Mesenchymal stem cell (in vitro differentiated cells and primary cell): ENCODE measurements around the gene MRTO4.

Source experiments
- DNase-seq: peaks from one replicate; pipeline ENCODE4 v3.0.0-alpha.2; 2013
- H2AFZ ChIP-seq: one replicate; pipeline ENCODE4 v1.6.1; 2013; ENCODE audit warnings: low read depth, mild to moderate bottlenecking, control low read depth, inconsistent platforms, low read length, moderate library complexity
- H2AK5ac ChIP-seq: 2 replicates; pipeline ENCODE4 v1.6.1; 2013; ENCODE audit warnings: low read length, moderate library complexity, mild to moderate bottlenecking, inconsistent platforms; ENCODE audit not compliant: severe bottlenecking
- H2BK120ac ChIP-seq: one replicate; pipeline ENCODE4 v1.6.1; 2013; ENCODE audit warnings: low read depth, mild to moderate bottlenecking, inconsistent platforms, low read length, moderate library complexity
- H2BK12ac ChIP-seq, 2 experiments: one replicate each; pipeline ENCODE4 v1.6.1; 2013; ENCODE audit warnings: inconsistent platforms in 2 of 2, low read length in 2 of 2, mild to moderate bottlenecking in 2 of 2, moderate library complexity in 2 of 2, control low read depth in 1 of 2
- H2BK15ac ChIP-seq: one replicate; pipeline ENCODE4 v1.6.1; 2013; ENCODE audit warnings: mild to moderate bottlenecking, low read depth, inconsistent platforms; ENCODE audit not compliant: poor library complexity, severe bottlenecking
- H2BK5ac ChIP-seq: 2 replicates; pipeline ENCODE4 v1.6.1; 2013; ENCODE audit warnings: low read depth, mild to moderate bottlenecking, low read length, control low read depth, inconsistent platforms; ENCODE audit not compliant: poor library complexity, severe bottlenecking
- H3K14ac ChIP-seq, 2 experiments: one replicate each; pipeline ENCODE4 v1.6.1; 2013; ENCODE audit warnings: inconsistent platforms in 2 of 2, low read length in 2 of 2, control low read depth in 1 of 2, mild to moderate bottlenecking in 1 of 2, moderate library complexity in 1 of 2
- H3K18ac ChIP-seq, 2 experiments: one replicate each; pipeline ENCODE4 v1.6.1; 2013; ENCODE audit warnings: inconsistent platforms in 2 of 2, low read length in 2 of 2, control low read depth in 1 of 2, low read depth in 1 of 2, mild to moderate bottlenecking in 1 of 2
- H3K23ac ChIP-seq, 2 experiments: one replicate each; pipeline ENCODE4 v1.6.1; 2013; ENCODE audit warnings: inconsistent platforms in 2 of 2, low read length in 2 of 2, mild to moderate bottlenecking in 2 of 2, moderate library complexity in 2 of 2, control low read depth in 1 of 2
- H3K27ac ChIP-seq: 2 replicates; pipeline ENCODE4 v1.5.1; 2013; ENCODE audit warnings: mild to moderate bottlenecking, moderate library complexity, low read length, control low read depth, inconsistent platforms; ENCODE audit not compliant: poor library complexity, severe bottlenecking
- H3K27me3 ChIP-seq, 2 experiments: 2 replicates each; pipeline versions ENCODE4 v1.6.1 to v1.7.0; 2013; ENCODE audit warnings: low read length in 2 of 2, mild to moderate bottlenecking in 2 of 2, moderate library complexity in 2 of 2, control low read depth in 1 of 2, inconsistent platforms in 1 of 2; ENCODE audit not compliant: control insufficient read depth in 1 of 2, insufficient read depth in 1 of 2
- H3K36me3 ChIP-seq, 2 experiments: 2 replicates each; pipeline versions ENCODE4 v1.6.1 to v1.7.0; 2013; ENCODE audit warnings: low read length in 2 of 2, control low read depth in 1 of 2, inconsistent platforms in 1 of 2, low read depth in 1 of 2, mild to moderate bottlenecking in 1 of 2; ENCODE audit not compliant: insufficient read depth in 2 of 2, control insufficient read depth in 1 of 2
- H3K4ac ChIP-seq, 2 experiments: one replicate each; pipeline ENCODE4 v1.6.1; 2013; ENCODE audit warnings: inconsistent platforms in 2 of 2, low read length in 2 of 2, mild to moderate bottlenecking in 2 of 2, moderate library complexity in 2 of 2, control low read depth in 1 of 2, low read depth in 1 of 2
- H3K4me1 ChIP-seq: 2 replicates; pipeline ENCODE4 v1.6.1; 2013; ENCODE audit warnings: low read depth, low read length, control low read depth; ENCODE audit not compliant: control insufficient read depth, insufficient read depth
- H3K4me2 ChIP-seq: 2 replicates; pipeline ENCODE4 v1.6.1; 2013; ENCODE audit warnings: low read length, mild to moderate bottlenecking, inconsistent platforms; ENCODE audit not compliant: poor library complexity, severe bottlenecking
- H3K4me3 ChIP-seq, 2 experiments: 2 replicates each; pipeline versions ENCODE4 v1.5.1 to v1.7.0; 2013; ENCODE audit warnings: low read length in 2 of 2, mild to moderate bottlenecking in 2 of 2, control low read depth in 1 of 2, low read depth in 1 of 2; ENCODE audit not compliant: insufficient read depth in 1 of 2
- H3K79me1 ChIP-seq: replicated peaks from 2 replicates; pipeline ENCODE4 v1.6.1; 2013; ENCODE audit warnings: mild to moderate bottlenecking, control low read depth, low read length, inconsistent platforms; ENCODE audit not compliant: poor library complexity, severe bottlenecking
- H3K9ac ChIP-seq: 2 replicates; pipeline ENCODE4 v1.7.0; 2013; ENCODE audit warnings: mild to moderate bottlenecking, low read length, moderate library complexity
- H3K9me3 ChIP-seq: 2 replicates; pipeline ENCODE4 v1.7.0; 2013; ENCODE audit warnings: mild to moderate bottlenecking, low read length; ENCODE audit not compliant: control insufficient read depth
- H4K8ac ChIP-seq: one replicate; pipeline ENCODE4 v1.6.1; 2013; ENCODE audit warnings: inconsistent platforms, mild to moderate bottlenecking, low read length, moderate library complexity
- H4K91ac ChIP-seq: one replicate; pipeline ENCODE4 v1.6.1; 2013; ENCODE audit warnings: mild to moderate bottlenecking, low read length, inconsistent platforms
- WGBS: methylation state at CpG from one replicate; pipeline ENCODE4 v1.1.7; 2013; ENCODE audit warnings: mixed read lengths; 5-methylcytosine and 5-hydroxymethylcytosine counted together

The MRTO4 gene

GRCh38 chr1:19204446-19205266 lies 46.9 kb upstream of the MRTO4 start:
- H3K4ac ChIP-seq: no peak overlapping the region
- no peak overlapping the region for H3K18ac ChIP-seq
- no peak overlapping the region for H2AK5ac ChIP-seq
- H4K8ac ChIP-seq: no peak overlapping the region
- H3K23ac ChIP-seq: no peak overlapping the region
- no peak overlapping the region for H2AFZ ChIP-seq
- H3K79me1 ChIP-seq: peaks cover 2% of the 10 kb centered on the region
- no peak overlapping the region for H2BK12ac ChIP-seq
- H4K91ac ChIP-seq: no peak overlapping the region
- H2BK120ac ChIP-seq: no peak overlapping the region
- H3K4me2 ChIP-seq: no peak overlapping the region
- DNase-seq: peak; percentile 30
- H2BK5ac ChIP-seq: no peak overlapping the region
- H3K27me3 ChIP-seq: no peaks in the 10 kb centered on the region
- H3K14ac ChIP-seq: no peak overlapping the region
- 98% methylated on average over 5 of the region's 6 CpGs for WGBS
- no peaks in the 10 kb centered on the region for H3K9me3 ChIP-seq
- H3K4me1 ChIP-seq: peaks cover 7% of the 10 kb centered on the region
- H3K9ac ChIP-seq: no peak overlapping the region
- no peak overlapping the region for H2BK15ac ChIP-seq
- H3K4me3 ChIP-seq: no peak overlapping the region
- peak overlapping the region; percentile 26 for H3K27ac ChIP-seq
- peaks cover 0 to 20% of the 10 kb centered on the region in 2 experiments for H3K36me3 ChIP-seq

- Histone ChIP-seq H2BK5ac (no peak overlapping the region), H3K4me3 (no peak overlapping the region), H3K4me1 (peaks cover 7% of the 10 kb centered on the region), H4K91ac (no peak overlapping the region), H2AK5ac (no peak overlapping the region), H3K14ac (no peak overlapping the region), H3K36me3 (peaks cover 0 to 13% of the 10 kb centered on the region in 2 experiments), H2BK12ac (no peak overlapping the region), H3K79me1 (peaks cover 2% of the 10 kb centered on the region), H2BK120ac (no peak overlapping the region), H3K27ac (no peak overlapping the region), H3K27me3 (no peaks in the 10 kb centered on the region), H3K4me2 (no peak overlapping the region), H3K9me3 (no peaks in the 10 kb centered on the region), H2BK15ac (no peak overlapping the region), H3K9ac (no peak overlapping the region), H3K4ac (no peak overlapping the region), H4K8ac (no peak overlapping the region), H2AFZ (no peak overlapping the region), H3K18ac (no peak overlapping the region), H3K23ac (no peak overlapping the region)
- 80% methylated on average over 1 of the region's 1 CpG for WGBS
- DNase-seq: no peak
These were observed 46.2 kb upstream of the MRTO4 start for GRCh38 chr1:19205403-19205802.

GRCh38 chr1:19205845-19206244 lies 45.8 kb upstream of the MRTO4 start:
- WGBS: 90% methylated on average over 3 of the region's 5 CpGs
- Histone ChIP-seq H3K4me3 (no peak overlapping the region), H3K4me2 (no peak overlapping the region), H3K36me3 (peaks cover 0 to 9% of the 10 kb centered on the region in 2 experiments), H3K14ac (no peak overlapping the region), H3K9me3 (no peaks in the 10 kb centered on the region), H2BK5ac (no peak overlapping the region), H2BK12ac (no peak overlapping the region), H4K91ac (no peak overlapping the region), H3K27ac (no peak overlapping the region), H3K23ac (peak overlapping the region in 1 of 2 experiments; percentile 60), H3K79me1 (peaks cover 2% of the 10 kb centered on the region), H3K4ac (no peak overlapping the region), H3K27me3 (no peaks in the 10 kb centered on the region), H3K4me1 (peaks cover 7% of the 10 kb centered on the region), H4K8ac (no peak overlapping the region), H3K18ac (no peak overlapping the region), H3K9ac (no peak overlapping the region), H2BK15ac (no peak overlapping the region), H2AFZ (no peak overlapping the region), H2AK5ac (no peak overlapping the region), H2BK120ac (no peak overlapping the region)
- no peak for DNase-seq

GRCh38 chr1:19206947-19207346 lies 44.7 kb upstream of the MRTO4 start:
- no peak overlapping the region for H3K18ac ChIP-seq
- no peak overlapping the region for H3K4me2 ChIP-seq
- H3K4me1 ChIP-seq: peaks cover 11% of the 10 kb centered on the region
- no peak overlapping the region for H2AFZ ChIP-seq
- no peak overlapping the region for H3K4me3 ChIP-seq
- H2AK5ac ChIP-seq: no peak overlapping the region
- no peak overlapping the region for H2BK120ac ChIP-seq
- H3K36me3 ChIP-seq: no peaks in the 10 kb centered on the region
- no peaks in the 10 kb centered on the region for H3K9me3 ChIP-seq
- H3K9ac ChIP-seq: no peak overlapping the region
- H3K23ac ChIP-seq: no peak overlapping the region
- no peak overlapping the region for H2BK5ac ChIP-seq
- H4K91ac ChIP-seq: no peak overlapping the region
- H4K8ac ChIP-seq: no peak overlapping the region
- H3K27ac ChIP-seq: no peak overlapping the region
- WGBS: 99% methylated on average over 3 of the region's 3 CpGs
- H3K14ac ChIP-seq: no peak overlapping the region
- H2BK15ac ChIP-seq: no peak overlapping the region
- no peak overlapping the region for H3K4ac ChIP-seq
- H3K27me3 ChIP-seq: no peaks in the 10 kb centered on the region
- no peak for DNase-seq
- no peaks in the 10 kb centered on the region for H3K79me1 ChIP-seq
- no peak overlapping the region for H2BK12ac ChIP-seq
